H1 (cell line): Measurements from ENCODE around the gene SHROOM4. TPM values are rescaled to one million over a fixed set of nuclear protein-coding genes. Genes with fewer than 3 reads are reported as not detected.

ENCODE experiments used
- CTCF ChIA-PET: fragments of 300-600 bp; sonication (Branson Sonifier 250); formaldehyde crosslinking; loops from one replicate; lab custom pipeline; 2021; ENCODE audit not compliant: partially characterized antibody; lab: Charles Lee
- POLR2A ChIA-PET: fragments of 300-600 bp; sonication (Branson Sonifier 250); formaldehyde crosslinking; loops from one replicate; lab custom pipeline; 2021; ENCODE audit warnings: inconsistent platforms; ENCODE audit not compliant: partially characterized antibody; lab: Charles Lee
- DNase-seq, 2 experiments: peaks; one replicate each; pipeline versions ENCODE4 v3.0.0 to v3.0.0-alpha.2; 2010 to 2022; ENCODE audit warnings: low spot score in 2 of 2, low read depth in 1 of 2, mixed read lengths in 1 of 2
- FAIRE-seq: peaks from 2 replicates; lab custom pipeline; 2011; peaks lifted over from hg19 to GRCh38; lab: Jason Lieb, UNC
- H2AFZ ChIP-seq: 2 replicates; pipeline ENCODE4 v1.8.1; 2012; ENCODE audit warnings: low read length, inconsistent platforms
- H2AK5ac ChIP-seq: 2 replicates; pipeline ENCODE4 v1.6.1; 2013; ENCODE audit warnings: low read depth, low read length
- H2BK120ac ChIP-seq: replicated peaks from 2 replicates; pipeline ENCODE3; 2013; ENCODE audit warnings: low read depth, low read length, inconsistent platforms
- H2BK12ac ChIP-seq: 2 replicates; pipeline ENCODE4 v1.6.1; 2013; ENCODE audit warnings: low read depth, low read length
- H2BK15ac ChIP-seq: 2 replicates; pipeline ENCODE4 v1.6.1; 2013; ENCODE audit warnings: low read length
- H2BK20ac ChIP-seq: 2 replicates; pipeline ENCODE4 v1.6.1; 2013; ENCODE audit warnings: low read length
- H2BK5ac ChIP-seq: 2 replicates; pipeline ENCODE4 v1.6.1; 2013; ENCODE audit warnings: low read depth, low read length
- H3K14ac ChIP-seq: 2 replicates; pipeline ENCODE4 v1.6.1; 2013; ENCODE audit warnings: inconsistent platforms; ENCODE audit not compliant: insufficient read length
- H3K18ac ChIP-seq: 2 replicates; pipeline ENCODE4 v1.6.1; 2013; ENCODE audit warnings: low read length; ENCODE audit errors: extremely low read depth
- H3K23ac ChIP-seq: 2 replicates; pipeline ENCODE4 v1.6.1; 2013; ENCODE audit warnings: inconsistent platforms; ENCODE audit not compliant: insufficient read length
- H3K23me2 ChIP-seq: 2 replicates; pipeline ENCODE4 v1.6.1; 2013; ENCODE audit warnings: low read depth, low read length
- H3K27ac ChIP-seq: 2 replicates; pipeline ENCODE4 v1.6.1; 2011; ENCODE audit warnings: low read depth, low read length, inconsistent platforms
- H3K27me3 ChIP-seq, 4 experiments: replicated peaks in 1 of 4; 1 replicate in 1 of 4; 2 replicates in 3 of 4; pipeline versions ENCODE4 v1.6.1 to v1.8.1; 2011 to 2013; ENCODE audit warnings: low read length in 3 of 4, mild to moderate bottlenecking in 3 of 4, inconsistent platforms in 2 of 4, mixed read lengths in 2 of 4, moderate library complexity in 1 of 4; ENCODE audit not compliant: control insufficient read depth in 3 of 4, insufficient read depth in 3 of 4; ENCODE audit errors: extremely low read depth in 1 of 4
- H3K36me3 ChIP-seq, 4 experiments: 2 replicates each; pipeline versions ENCODE4 v1.6.1 to v1.8.1; 2011 to 2013; ENCODE audit warnings: mild to moderate bottlenecking in 4 of 4, low read length in 3 of 4, moderate library complexity in 2 of 4, control low read depth in 1 of 4, inconsistent platforms in 1 of 4; ENCODE audit not compliant: insufficient read depth in 4 of 4, control insufficient read depth in 2 of 4
- H3K4ac ChIP-seq: replicated peaks from 2 replicates; pipeline ENCODE3; 2013; ENCODE audit warnings: low read length, low read depth, mixed read lengths, inconsistent platforms; ENCODE audit not compliant: insufficient read length
- H3K4me1 ChIP-seq, 4 experiments: replicated peaks in 1 of 4; 1 replicate in 1 of 4; 2 replicates in 3 of 4; pipeline versions ENCODE4 v1.6.1 to v1.8.1; 2011 to 2013; ENCODE audit warnings: low read length in 3 of 4, inconsistent platforms in 2 of 4, mixed read lengths in 1 of 4; ENCODE audit not compliant: insufficient read depth in 4 of 4, control insufficient read depth in 3 of 4
- H3K4me2 ChIP-seq, 2 experiments: 2 replicates each; pipeline versions ENCODE4 v1.6.1 to v1.8.1; 2011 to 2013; ENCODE audit warnings: low read depth in 2 of 2, low read length in 2 of 2, control low read depth in 1 of 2, inconsistent platforms in 1 of 2, mild to moderate bottlenecking in 1 of 2; ENCODE audit not compliant: insufficient read depth in 1 of 2
- H3K4me3 ChIP-seq, 4 experiments: fragments of 200-600, 300-600 bp in 1 of 4; sonication (generic), shearing (Covaris generic), sonication (Bioruptor Twin) in 1 of 4; 2 replicates each; pipeline versions ENCODE4 v1.5.1 to v1.8.1; 2011 to 2016; ENCODE audit warnings: low read length in 4 of 4, low read depth in 3 of 4, control low read depth in 2 of 4, inconsistent platforms in 2 of 4, mild to moderate bottlenecking in 2 of 4, mixed read lengths in 1 of 4, moderate library complexity in 1 of 4; ENCODE audit not compliant: insufficient read depth in 2 of 4; ENCODE audit errors: extremely low read depth in 1 of 4
- H3K56ac ChIP-seq: replicated peaks from 2 replicates; pipeline ENCODE3; 2013; ENCODE audit warnings: low read depth, mild to moderate bottlenecking, mixed read lengths, low read length, inconsistent platforms; ENCODE audit not compliant: insufficient read length
- H3K79me1 ChIP-seq: 2 replicates; pipeline ENCODE4 v1.6.1; 2013; ENCODE audit warnings: low read depth, low read length, control low read depth
- H3K79me2 ChIP-seq, 2 experiments: 2 replicates each; pipeline versions ENCODE4 v1.6.1 to v1.8.1; 2012 to 2013; ENCODE audit warnings: low read length in 2 of 2, mild to moderate bottlenecking in 2 of 2, inconsistent platforms in 1 of 2; ENCODE audit not compliant: insufficient read depth in 2 of 2, control insufficient read depth in 1 of 2
- H3K9ac ChIP-seq, 4 experiments: replicated peaks in 1 of 4; 1 replicate in 1 of 4; 2 replicates in 3 of 4; pipeline versions ENCODE4 v1.6.1 to v1.8.1; 2011 to 2013; ENCODE audit warnings: low read depth in 3 of 4, low read length in 3 of 4, control low read depth in 2 of 4, mild to moderate bottlenecking in 2 of 4, moderate library complexity in 2 of 4, inconsistent platforms in 1 of 4; ENCODE audit errors: extremely low read depth in 1 of 4
- H3K9me3 ChIP-seq, 2 experiments: 2 replicates each; pipeline versions ENCODE4 v1.6.1 to v1.8.1; 2012 to 2013; ENCODE audit warnings: mild to moderate bottlenecking in 2 of 2, moderate library complexity in 2 of 2, control low read depth in 1 of 2, inconsistent platforms in 1 of 2, low read depth in 1 of 2, low read length in 1 of 2, mixed read lengths in 1 of 2; ENCODE audit not compliant: insufficient read depth in 2 of 2
- H4K20me1 ChIP-seq, 2 experiments: replicated peaks in 1 of 2; 2 replicates each; pipeline versions ENCODE3 to v1.8.1; 2011 to 2013; ENCODE audit warnings: inconsistent platforms in 2 of 2, low read length in 2 of 2, mild to moderate bottlenecking in 1 of 2; ENCODE audit not compliant: insufficient read depth in 2 of 2, control insufficient read depth in 1 of 2
- H4K5ac ChIP-seq: 2 replicates; pipeline ENCODE4 v1.6.1; 2013; ENCODE audit warnings: low read length, low read depth, mixed read lengths, inconsistent platforms; ENCODE audit not compliant: insufficient read length
- H4K8ac ChIP-seq: 2 replicates; pipeline ENCODE4 v1.8.0; 2013; ENCODE audit warnings: mild to moderate bottlenecking, moderate library complexity, low read length, inconsistent platforms; ENCODE audit not compliant: insufficient read depth; ENCODE audit errors: extremely low read depth
- H4K91ac ChIP-seq: replicated peaks from 2 replicates; pipeline ENCODE3; 2013; ENCODE audit warnings: low read length, mixed read lengths, inconsistent platforms; ENCODE audit not compliant: insufficient read length
- CTCF ChIP-seq, 3 experiments: IDR thresholded peaks; 1 replicate in 2 of 3; 2 replicates in 1 of 3; pipeline versions ENCODE4 v1.5.1 to v1.6.1; 2011; ENCODE audit warnings: low read length in 3 of 3, mild to moderate bottlenecking in 3 of 3, inconsistent platforms in 2 of 3, low read depth in 1 of 3, moderate library complexity in 1 of 3; ENCODE audit not compliant: insufficient read depth in 1 of 3; ENCODE audit errors: control extremely low read depth in 1 of 3
- KDM1A ChIP-seq: fragments of 200-600, 300-600 bp; sonication (generic); IDR thresholded peaks from 2 replicates; pipeline ENCODE4 v1.7.1; 2016; ENCODE audit warnings: mild to moderate bottlenecking, low read length, borderline replicate concordance
- NRF1 ChIP-seq: IDR thresholded peaks from 2 replicates; pipeline ENCODE4 v1.6.1; 2011; ENCODE audit warnings: mild to moderate bottlenecking, low read depth, low read length, improper control_type of control experiment
- RAD21 ChIP-seq, 2 experiments: IDR thresholded peaks in 1 of 2; conservative IDR thresholded peaks in 1 of 2; 2 replicates each; pipeline ENCODE4 v1.6.1; 2011; ENCODE audit warnings: low read depth in 2 of 2, low read length in 2 of 2, improper control_type of control experiment in 1 of 2, inconsistent platforms in 1 of 2, mild to moderate bottlenecking in 1 of 2, moderate library complexity in 1 of 2
- RBBP5 ChIP-seq: IDR thresholded peaks from 2 replicates; pipeline ENCODE4 v1.7.1; 2012; ENCODE audit warnings: low read depth, mild to moderate bottlenecking, inconsistent platforms, low read length, moderate library complexity, borderline replicate concordance
- WGBS, 2 experiments: shearing (Covaris generic) in 1 of 2; methylation state at CpG; one replicate each; pipeline versions ENCODE4 v1.1.6 to v1.1.7; 2013 to 2015; ENCODE audit warnings: low lambda C conversion rate in 2 of 2, mixed read lengths in 2 of 2, inconsistent platforms in 1 of 2, low coverage in 1 of 2, missing lambda C conversion rate in 1 of 2; ENCODE audit not compliant: insufficient replicate concordance in 2 of 2, insufficient coverage in 1 of 2, insufficient read length in 1 of 2; ENCODE audit errors: extremely low coverage in 1 of 2, missing lambda C conversion rate in 1 of 2; 5-methylcytosine and 5-hydroxymethylcytosine counted together
- polyA plus RNA-seq, 7 experiments: library from polyadenylated mRNA; depleted of rRNA in 3 of 7; stranded (reverse) in 5 of 7; unstranded in 2 of 7; fragments of >200 nt in 5 of 7; fragments of 200-250 nt in 2 of 7; gene quantifications; 1 replicate in 5 of 7; 2 replicates in 1 of 7; 4 replicates in 1 of 7; pipeline versions ENCODE4 v1.2.1 to v1.2.3, GENCODE V29; 2011 to 2013; ENCODE audit warnings: missing spikeins in 2 of 7, mixed read lengths in 2 of 7
- total RNA-seq: library from RNA; stranded (reverse); fragmentation: NEBNext Ultra II Directional; extraction: Animal tissue kit (Norgen Biotek cat#: 25700); gene quantifications from 2 replicates; pipeline ENCODE4 v1.2.1, GENCODE V29; 2021

Gene SHROOM4
- total and polyA plus RNA-seq, 2 of the 8 experiments (the other 6 are each of a cell fraction or from before 2014, with no cell fraction given) = 1.6 to 5.6 TPM

GRCh38 chrX:50680990-50681389 lies 133.0 kb downstream of the SHROOM4 start:
- H3K23ac ChIP-seq = no peak overlapping the region
- 25 to 100% methylated on average over 1 of the region's 2 CpGs for WGBS, 2 experiments
- no peaks in the 10 kb centered on the region for H3K27me3 ChIP-seq
- H3K79me2 ChIP-seq = no peaks in the 10 kb centered on the region
- H3K4me3 ChIP-seq = no peak overlapping the region
- H3K9ac ChIP-seq = no peak overlapping the region
- H2BK15ac ChIP-seq = no peak overlapping the region
- no peaks in the 10 kb centered on the region for H3K79me1 ChIP-seq
- POLR2A ChIA-PET = no interaction called here
- no peak overlapping the region for H3K4ac ChIP-seq
- CTCF ChIA-PET = interaction anchor here (0.6 to 1.7 kb wide), 20 partner anchors 10 to 1081 kb away, joined by 3 to 8 read pairs (median 4); no protein-coding TSS in a partner anchor
- no peaks in the 10 kb centered on the region for H3K9me3 ChIP-seq
- no peak overlapping the region for H3K14ac ChIP-seq
- no peak overlapping the region for H4K5ac ChIP-seq
- H2AK5ac ChIP-seq = no peak overlapping the region
- no peak overlapping the region for H4K8ac ChIP-seq
- DNase-seq = peak in 1 of 2 experiments; percentile 48
- no peak overlapping the region for H4K91ac ChIP-seq
- H2BK5ac ChIP-seq = no peak overlapping the region
- no peak overlapping the region for H2BK120ac ChIP-seq
- FAIRE-seq = peak; percentile 99
- H3K18ac ChIP-seq = no peak overlapping the region
- no peak overlapping the region for H2BK20ac ChIP-seq
- no peak overlapping the region for H3K56ac ChIP-seq
- H3K36me3 ChIP-seq = no peaks in the 10 kb centered on the region
- H3K27ac ChIP-seq = no peak overlapping the region
- H3K4me2 ChIP-seq = no peak overlapping the region
- TF ChIP-seq NRF1 (no peak), RAD21 (IDR thresholded peaks at IDR 0.05 in 1 of 2, conservative IDR thresholded peaks at IDR 0.05 in 1 of 2; ENCODE audit: low read depth in 2 of 2, low read length in 2 of 2) (peak; percentile 67 to 75), CTCF (IDR thresholded peaks at IDR 0.05; ENCODE audit: control extremely low read depth in 1 of 3, insufficient read depth in 1 of 3, low read depth in 1 of 3, low read length in 3 of 3) (peak in 2 of 3 experiments; percentile 47 to 57; a peak in 3 of 4 replicates), KDM1A (no peak), RBBP5 (no peak)
- H3K4me1 ChIP-seq = no peaks in the 10 kb centered on the region; a peak in 1 of 7 replicates
- H2AFZ ChIP-seq = no peak overlapping the region
- no peak overlapping the region for H2BK12ac ChIP-seq
- no peaks in the 10 kb centered on the region for H4K20me1 ChIP-seq
- H3K23me2 ChIP-seq = no peaks in the 10 kb centered on the region
